ENCODE data around the gene DNER.

- TF ChIP-seq POLR2A (IDR thresholded peaks at IDR 0.05) (no peak), CTCF (IDR thresholded peaks at IDR 0.05) (no peak), POLR2AphosphoS5 (IDR thresholded peaks at IDR 0.05) (no peak)
Observed at GRCh38 chr2:229485857-229486256, 228.5 kb downstream of the DNER start.
